Keratinocyte (primary cell): ENCODE measurements around the gene CACNB2. TPM values are rescaled to one million over a fixed set of nuclear protein-coding genes. Genes with fewer than 3 reads are reported as not detected.

Source experiments
- DNase-seq: peaks from one replicate; pipeline ENCODE4 v3.0.0-alpha.2; 2011; ENCODE audit warnings: low read depth, missing footprints, low spot score
- FAIRE-seq: peaks from 2 replicates; lab custom pipeline; 2011; peaks lifted over from hg19 to GRCh38; lab: Jason Lieb, UNC
- H2AFZ ChIP-seq: 2 replicates; pipeline ENCODE4 v1.6.0; 2012; ENCODE audit warnings: low read length, control low read depth, inconsistent platforms; ENCODE audit not compliant: control insufficient read depth
- H3K27ac ChIP-seq: 2 replicates; pipeline ENCODE4 v1.5.1; 2011; ENCODE audit warnings: low read length; ENCODE audit not compliant: control insufficient read depth, insufficient read depth
- H3K27me3 ChIP-seq: 3 replicates; pipeline ENCODE4 v1.6.0; 2011; ENCODE audit warnings: low read length; ENCODE audit not compliant: control insufficient read depth, insufficient read depth; ENCODE audit errors: extremely low read depth
- H3K36me3 ChIP-seq, 2 experiments: 2 replicates in 1 of 2; 3 replicates in 1 of 2; pipeline ENCODE4 v1.5.1; 2011; ENCODE audit warnings: low read length in 2 of 2, mild to moderate bottlenecking in 1 of 2; ENCODE audit not compliant: control insufficient read depth in 2 of 2, insufficient read depth in 2 of 2; ENCODE audit errors: extremely low read depth in 1 of 2
- H3K4me1 ChIP-seq: 3 replicates; pipeline ENCODE4 v1.5.1; 2011; ENCODE audit warnings: low read length; ENCODE audit not compliant: control insufficient read depth, insufficient read depth; ENCODE audit errors: extremely low read depth
- H3K4me2 ChIP-seq: 3 replicates; pipeline ENCODE4 v1.6.0; 2011; ENCODE audit warnings: low read depth, low read length; ENCODE audit not compliant: control insufficient read depth, insufficient read depth; ENCODE audit errors: extremely low read depth
- H3K4me3 ChIP-seq, 3 experiments: fragments of 200-600 bp in 1 of 3; sonication (generic) in 1 of 3; 2 replicates in 2 of 3; 3 replicates in 1 of 3; pipeline ENCODE4 v1.5.1; 2011 to 2016; ENCODE audit warnings: low read length in 3 of 3, mild to moderate bottlenecking in 3 of 3, control low read depth in 2 of 3, inconsistent platforms in 1 of 3, low read depth in 1 of 3, mixed read lengths in 1 of 3, mixed run types in 1 of 3, moderate library complexity in 1 of 3; ENCODE audit not compliant: control insufficient read depth in 2 of 3, insufficient read depth in 2 of 3; ENCODE audit errors: extremely low read depth in 1 of 3
- H3K79me2 ChIP-seq: 2 replicates; pipeline ENCODE4 v1.6.0; 2012; ENCODE audit warnings: low read length; ENCODE audit not compliant: control insufficient read depth, insufficient read depth
- H3K9ac ChIP-seq: 3 replicates; pipeline ENCODE4 v1.6.0; 2011; ENCODE audit warnings: low read length; ENCODE audit not compliant: control insufficient read depth, insufficient read depth; ENCODE audit errors: extremely low read depth
- H3K9me1 ChIP-seq: 3 replicates; pipeline ENCODE4 v1.6.0; 2011; ENCODE audit warnings: low read length; ENCODE audit not compliant: control insufficient read depth, insufficient read depth; ENCODE audit errors: extremely low read depth
- H3K9me3 ChIP-seq: 2 replicates; pipeline ENCODE4 v1.5.1; 2012; ENCODE audit warnings: low read depth, low read length; ENCODE audit not compliant: control insufficient read depth
- H4K20me1 ChIP-seq: 3 replicates; pipeline ENCODE4 v1.6.0; 2011; ENCODE audit warnings: low read length; ENCODE audit not compliant: control insufficient read depth, insufficient read depth; ENCODE audit errors: extremely low read depth
- CTCF ChIP-seq, 3 experiments: IDR thresholded peaks in 1 of 3; conservative IDR thresholded peaks in 1 of 3; optimal IDR thresholded peaks in 1 of 3; 2 replicates in 2 of 3; 3 replicates in 1 of 3; pipeline versions ENCODE3 to v1.5.1; 2011; ENCODE audit warnings: low read length in 3 of 3, mild to moderate bottlenecking in 3 of 3, moderate library complexity in 2 of 3, control low read depth in 1 of 3, inconsistent platforms in 1 of 3; ENCODE audit not compliant: insufficient read depth in 2 of 3; ENCODE audit errors: extremely low read depth in 1 of 3
- EZH2 ChIP-seq: IDR thresholded peaks from one replicate; pipeline ENCODE4 v1.6.1; 2012; ENCODE audit warnings: inconsistent platforms, mild to moderate bottlenecking, low read length, moderate library complexity
- dilution Hi-C: fragments of 300-500 bp; cut with MboI; formaldehyde crosslinking; loops from one replicate; pipeline ENCODE4 v1.7.0; 2020; ENCODE audit warnings: low sequenced_read_pairs; ENCODE audit not compliant: extremely low pct_ligation_motif_present
- polyA plus RNA-seq, 5 experiments: library from polyadenylated mRNA; depleted of rRNA in 3 of 5; stranded (reverse) in 3 of 5; stranded (forward) in 1 of 5; unstranded in 1 of 5; fragments of >200 nt; gene quantifications; 1 replicate in 1 of 5; 2 replicates in 3 of 5; 3 replicates in 1 of 5; pipeline versions ENCODE4 v1.2.1 to v1.2.3, GENCODE V29; 2011 to 2012; ENCODE audit warnings: missing spikeins in 2 of 5, low read depth in 1 of 5, low replicate concordance in 1 of 5

CACNB2 gene
- polyA plus RNA-seq, 1 donor (not counting 4 experiments of a cell fraction or from before 2014, with no cell fraction given): 0.03 TPM

DNA sequence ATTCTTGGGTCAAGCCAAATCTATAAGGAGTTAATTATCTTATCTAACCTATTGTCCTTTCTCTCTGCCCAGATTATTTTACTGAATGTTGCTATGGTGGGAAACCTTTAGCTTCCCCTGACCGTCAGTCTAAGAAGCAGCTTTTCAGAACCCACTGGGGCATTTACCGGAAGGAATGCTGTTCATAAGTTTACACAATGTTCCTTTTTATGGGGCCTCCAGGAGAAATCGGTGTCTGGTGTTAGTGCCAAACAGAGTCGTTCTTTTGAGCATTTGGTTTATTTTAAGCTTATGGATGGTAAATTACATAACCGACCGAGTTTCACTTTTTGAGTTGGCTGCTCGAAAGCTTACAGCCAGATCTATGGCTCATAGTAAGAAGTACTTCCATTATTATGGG, 111.9 kb downstream of the CACNB2 start:
- Histone ChIP-seq H3K9ac (no peak overlapping the region), H2AFZ (no peak overlapping the region), H3K36me3 (no peaks in the 10 kb centered on the region), H3K27ac (no peak overlapping the region), H4K20me1 (no peaks in the 10 kb centered on the region), H3K27me3 (no peaks in the 10 kb centered on the region), H3K9me3 (no peaks in the 10 kb centered on the region), H3K4me3 (no peak overlapping the region), H3K79me2 (no peaks in the 10 kb centered on the region), H3K4me1 (no peaks in the 10 kb centered on the region), H3K9me1 (no peaks in the 10 kb centered on the region), H3K4me2 (no peak overlapping the region)
- FAIRE-seq: no peak
- dilution Hi-C loops: no loop called here
- no peak for TF ChIP-seq CTCF (optimal IDR thresholded peaks at IDR 0.05 in 1 of 3, IDR thresholded peaks at IDR 0.05 in 1 of 3, conservative IDR thresholded peaks at IDR 0.05 in 1 of 3; ENCODE audit: extremely low read depth in 1 of 3, insufficient read depth in 2 of 3, low read length in 3 of 3)
- TF ChIP-seq EZH2: no peak
- DNase-seq: no peak

DNA sequence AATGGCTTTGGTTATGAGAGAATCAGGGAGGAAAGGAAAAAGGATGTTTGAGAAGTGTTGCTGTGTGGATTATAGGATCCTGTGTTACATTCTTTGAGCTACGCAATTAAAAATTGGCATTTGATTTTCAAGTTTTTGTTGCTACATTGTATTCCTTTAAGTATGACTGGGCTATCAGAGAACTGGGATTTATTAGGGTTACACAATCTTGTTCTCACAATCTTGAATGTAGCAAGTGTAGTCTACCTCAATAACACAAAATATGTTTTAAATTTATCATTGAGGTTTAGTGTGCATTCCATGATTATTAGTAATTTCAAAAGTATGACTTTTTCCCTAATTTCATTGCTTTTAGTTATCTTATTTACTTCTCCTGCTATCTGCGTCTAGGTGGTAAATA, 113.9 kb downstream of the CACNB2 start:
- DNase-seq (no peak), FAIRE-seq (no peak)
- H3K4me2 ChIP-seq: no peak overlapping the region
- no peak overlapping the region for H3K27ac ChIP-seq
- H3K9me1 ChIP-seq: no peaks in the 10 kb centered on the region
- no peaks in the 10 kb centered on the region for H3K36me3 ChIP-seq
- H3K9ac ChIP-seq: no peak overlapping the region
- H3K79me2 ChIP-seq: no peaks in the 10 kb centered on the region
- no peaks in the 10 kb centered on the region for H3K4me1 ChIP-seq
- no peak overlapping the region for H2AFZ ChIP-seq
- TF ChIP-seq EZH2 (no peak), CTCF (optimal IDR thresholded peaks at IDR 0.05 in 1 of 3, IDR thresholded peaks at IDR 0.05 in 1 of 3, conservative IDR thresholded peaks at IDR 0.05 in 1 of 3; ENCODE audit: extremely low read depth in 1 of 3, insufficient read depth in 2 of 3, low read length in 3 of 3) (no peak)
- dilution Hi-C loops: no loop called here
- H3K9me3 ChIP-seq: no peaks in the 10 kb centered on the region
- H3K27me3 ChIP-seq: no peaks in the 10 kb centered on the region
- H3K4me3 ChIP-seq: no peak overlapping the region
- no peaks in the 10 kb centered on the region for H4K20me1 ChIP-seq
